GM12878 (cell line): ENCODE results near the gene JPT1.
A peak's percentile ranks its signal among the peaks of the same experiment; 100 is the strongest.

ENCODE experiments used
- TAF1 ChIP-seq: IDR thresholded peaks from 2 replicates; pipeline ENCODE4 v1.6.1; 2011; ENCODE audit warnings: mild to moderate bottlenecking, low read depth, low read length, borderline replicate concordance
- TF ChIP-seq, protein P1 (sequence below), 3 experiments: IDR thresholded peaks in 2 of 3; conservative IDR thresholded peaks in 1 of 3; 2 replicates each; pipeline ENCODE4 v1.5.1; 2011; ENCODE audit warnings: low read depth in 3 of 3, low read length in 3 of 3, mild to moderate bottlenecking in 3 of 3, control low read depth in 2 of 3, moderate library complexity in 2 of 3, inconsistent platforms in 1 of 3, mixed read lengths in 1 of 3; ENCODE audit not compliant: control insufficient read depth in 2 of 3, insufficient read depth in 1 of 3; ENCODE audit errors: extremely low read depth in 1 of 3
- TF ChIP-seq, protein P2 (sequence below): IDR thresholded peaks from 2 replicates; pipeline ENCODE4 v1.6.1; 2012; ENCODE audit warnings: low read depth, low read length, improper control_type of control experiment

DNA sequence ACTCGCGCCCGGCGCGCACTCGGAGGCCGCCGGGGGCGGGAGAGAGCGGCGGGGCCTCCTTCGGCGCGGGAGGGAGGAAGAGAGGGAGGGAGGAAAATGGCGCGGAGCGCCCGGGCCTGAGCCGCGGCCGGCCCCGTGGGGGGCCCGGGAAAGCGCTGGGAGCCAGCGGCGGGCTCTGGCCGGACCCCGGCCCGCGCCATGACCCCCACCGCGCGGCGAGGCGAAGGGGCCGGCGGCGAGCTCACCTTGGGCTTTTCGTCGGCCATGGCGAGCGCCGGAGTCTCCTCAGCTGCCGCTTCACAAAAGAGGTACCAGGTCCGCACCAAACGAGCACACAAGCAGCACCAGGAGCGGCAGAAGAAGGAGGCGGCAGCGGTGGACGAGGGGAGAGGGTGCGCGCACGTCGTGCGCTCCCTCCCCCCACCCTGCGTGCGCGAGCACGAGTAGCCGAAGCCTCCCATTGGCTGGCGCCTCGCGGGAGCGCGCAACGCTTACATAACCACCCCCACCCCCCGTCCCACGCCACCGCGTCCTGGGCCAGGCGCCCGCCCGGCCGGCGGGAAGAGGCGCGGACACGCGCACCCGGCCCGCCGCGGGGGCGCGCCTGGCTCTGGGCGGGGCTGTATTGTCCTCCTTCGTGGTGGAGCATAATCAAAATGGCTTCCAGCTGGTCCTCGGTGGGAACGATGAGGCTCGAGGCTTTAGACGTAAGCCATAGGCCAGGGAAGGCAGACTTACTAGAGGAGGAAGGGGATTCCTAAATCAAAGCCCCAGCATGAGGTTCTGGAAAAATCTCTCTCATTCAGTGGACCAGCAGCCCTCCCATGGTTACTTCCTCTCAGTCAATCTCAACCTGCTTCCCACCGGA, 28.5 kb upstream of the JPT1 start, which contains the start of gene SUMO2:
- peak; percentile 88 for TF ChIP-seq TAF1
- TF ChIP-seq, protein P1, sequence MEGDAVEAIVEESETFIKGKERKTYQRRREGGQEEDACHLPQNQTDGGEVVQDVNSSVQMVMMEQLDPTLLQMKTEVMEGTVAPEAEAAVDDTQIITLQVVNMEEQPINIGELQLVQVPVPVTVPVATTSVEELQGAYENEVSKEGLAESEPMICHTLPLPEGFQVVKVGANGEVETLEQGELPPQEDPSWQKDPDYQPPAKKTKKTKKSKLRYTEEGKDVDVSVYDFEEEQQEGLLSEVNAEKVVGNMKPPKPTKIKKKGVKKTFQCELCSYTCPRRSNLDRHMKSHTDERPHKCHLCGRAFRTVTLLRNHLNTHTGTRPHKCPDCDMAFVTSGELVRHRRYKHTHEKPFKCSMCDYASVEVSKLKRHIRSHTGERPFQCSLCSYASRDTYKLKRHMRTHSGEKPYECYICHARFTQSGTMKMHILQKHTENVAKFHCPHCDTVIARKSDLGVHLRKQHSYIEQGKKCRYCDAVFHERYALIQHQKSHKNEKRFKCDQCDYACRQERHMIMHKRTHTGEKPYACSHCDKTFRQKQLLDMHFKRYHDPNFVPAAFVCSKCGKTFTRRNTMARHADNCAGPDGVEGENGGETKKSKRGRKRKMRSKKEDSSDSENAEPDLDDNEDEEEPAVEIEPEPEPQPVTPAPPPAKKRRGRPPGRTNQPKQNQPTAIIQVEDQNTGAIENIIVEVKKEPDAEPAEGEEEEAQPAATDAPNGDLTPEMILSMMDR (IDR thresholded peaks at IDR 0.05 in 2 of 3, conservative IDR thresholded peaks at IDR 0.05 in 1 of 3; ENCODE audit: control insufficient read depth in 2 of 3, extremely low read depth in 1 of 3, insufficient read depth in 1 of 3, low read depth in 3 of 3, low read length in 3 of 3) = peak; percentile 9 to 43 (median 15); a peak in 3 of 6 replicates
- TF ChIP-seq, protein P2, sequence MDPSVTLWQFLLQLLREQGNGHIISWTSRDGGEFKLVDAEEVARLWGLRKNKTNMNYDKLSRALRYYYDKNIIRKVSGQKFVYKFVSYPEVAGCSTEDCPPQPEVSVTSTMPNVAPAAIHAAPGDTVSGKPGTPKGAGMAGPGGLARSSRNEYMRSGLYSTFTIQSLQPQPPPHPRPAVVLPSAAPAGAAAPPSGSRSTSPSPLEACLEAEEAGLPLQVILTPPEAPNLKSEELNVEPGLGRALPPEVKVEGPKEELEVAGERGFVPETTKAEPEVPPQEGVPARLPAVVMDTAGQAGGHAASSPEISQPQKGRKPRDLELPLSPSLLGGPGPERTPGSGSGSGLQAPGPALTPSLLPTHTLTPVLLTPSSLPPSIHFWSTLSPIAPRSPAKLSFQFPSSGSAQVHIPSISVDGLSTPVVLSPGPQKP = no peak
